ENCODE results near the gene SLC49A3. TPM values are rescaled to one million over a fixed set of nuclear protein-coding genes. Genes with fewer than 3 reads are reported as not detected.
A peak's percentile ranks its signal among the peaks of the same experiment; 100 is the strongest.

The SLC49A3 gene
- total and polyA plus RNA-seq, 10 of the 15 experiments (the other 5 are each of a cell fraction or from before 2014, with no cell fraction given), result 0.09 to 0.85 (median 0.18) TPM; not detected in 4

DNA sequence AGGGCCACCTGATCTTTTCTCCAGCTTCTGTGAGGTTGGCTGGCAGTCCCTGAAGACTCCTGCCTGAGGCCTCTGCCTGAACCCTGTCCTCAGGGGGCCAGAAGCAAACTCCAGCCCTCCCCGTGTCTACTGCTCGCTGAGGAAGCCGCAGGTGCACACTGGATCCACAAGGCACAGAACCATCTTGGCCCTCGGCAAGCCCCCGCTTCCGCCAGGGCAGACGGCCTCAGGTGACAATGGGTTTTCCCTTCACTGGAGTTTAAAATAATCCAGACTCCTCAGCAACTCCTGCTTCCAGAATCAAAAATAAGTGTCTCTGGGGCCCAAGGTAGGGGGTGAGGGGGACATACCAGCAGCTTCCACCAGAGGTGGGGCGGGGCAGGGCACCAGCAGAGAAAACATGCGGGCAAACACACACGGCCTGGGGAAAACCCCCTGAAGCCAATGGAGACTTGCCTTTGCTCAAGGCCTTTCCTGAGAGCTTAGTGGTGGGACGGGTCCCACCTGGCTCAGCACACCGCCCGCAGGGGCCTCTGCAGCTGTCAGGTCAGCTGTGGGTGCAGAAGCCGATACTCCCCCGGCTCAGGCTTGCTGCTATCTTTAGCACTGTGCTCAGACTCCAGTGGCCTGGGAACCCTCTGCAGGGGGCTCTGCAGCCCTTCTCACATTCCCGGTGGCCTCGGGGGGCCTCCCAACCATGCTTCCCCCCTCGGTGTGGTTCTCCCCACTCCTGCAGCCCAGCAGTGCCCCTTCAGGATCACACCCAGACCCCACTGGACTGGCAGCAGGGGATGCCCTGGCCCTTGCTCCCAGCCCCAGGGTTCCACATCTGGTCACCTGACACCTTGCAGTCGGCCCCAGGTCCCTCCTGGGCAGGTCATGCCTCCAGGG lies 12.7 kb downstream of the SLC49A3 start (continued):
- TF ChIP-seq NR2C2 (IDR thresholded peaks at IDR 0.05; ENCODE audit: borderline replicate concordance, control insufficient read depth, insufficient read length, low read depth) (no peak), ZSCAN29 (IDR thresholded peaks at IDR 0.05) (no peak), POU2F2 (IDR thresholded peaks at IDR 0.05; ENCODE audit: borderline replicate concordance, low read depth, low read length) (no peak), DPF2 (IDR thresholded peaks at IDR 0.05) (no peak), ZZZ3 (IDR thresholded peaks at IDR 0.05; ENCODE audit: control insufficient read depth, insufficient read length, low read depth) (no peak), ZNF24 (IDR thresholded peaks at IDR 0.05) (no peak), SUZ12 (IDR thresholded peaks at IDR 0.05; ENCODE audit: unreplicated experiment) (no peak), NBN (IDR thresholded peaks at IDR 0.05) (0 out of 2 replicates have a peak, but pooled peaks have one; percentile 62), ATF7 (IDR thresholded peaks at IDR 0.05; ENCODE audit: low read depth) (0 out of 2 replicates have a peak, but pooled peaks have one; percentile 19), NFXL1 (IDR thresholded peaks at IDR 0.05; ENCODE audit: borderline replicate concordance) (no peak), POLR2AphosphoS5 (IDR thresholded peaks at IDR 0.05; ENCODE audit: low read length) (peak; percentile 56), MXI1 (IDR thresholded peaks at IDR 0.05; ENCODE audit: low read depth, low read length) (0 out of 2 replicates have a peak, but pooled peaks have one; percentile 7), EZH2 (IDR thresholded peaks at IDR 0.05; ENCODE audit: borderline replicate concordance, control insufficient read depth, low read depth, low read length) (no peak), SIX5 (IDR thresholded peaks at IDR 0.05; ENCODE audit: low read depth, low read length, severe bottlenecking) (no peak)
- TF ChIP-seq, protein P1, sequence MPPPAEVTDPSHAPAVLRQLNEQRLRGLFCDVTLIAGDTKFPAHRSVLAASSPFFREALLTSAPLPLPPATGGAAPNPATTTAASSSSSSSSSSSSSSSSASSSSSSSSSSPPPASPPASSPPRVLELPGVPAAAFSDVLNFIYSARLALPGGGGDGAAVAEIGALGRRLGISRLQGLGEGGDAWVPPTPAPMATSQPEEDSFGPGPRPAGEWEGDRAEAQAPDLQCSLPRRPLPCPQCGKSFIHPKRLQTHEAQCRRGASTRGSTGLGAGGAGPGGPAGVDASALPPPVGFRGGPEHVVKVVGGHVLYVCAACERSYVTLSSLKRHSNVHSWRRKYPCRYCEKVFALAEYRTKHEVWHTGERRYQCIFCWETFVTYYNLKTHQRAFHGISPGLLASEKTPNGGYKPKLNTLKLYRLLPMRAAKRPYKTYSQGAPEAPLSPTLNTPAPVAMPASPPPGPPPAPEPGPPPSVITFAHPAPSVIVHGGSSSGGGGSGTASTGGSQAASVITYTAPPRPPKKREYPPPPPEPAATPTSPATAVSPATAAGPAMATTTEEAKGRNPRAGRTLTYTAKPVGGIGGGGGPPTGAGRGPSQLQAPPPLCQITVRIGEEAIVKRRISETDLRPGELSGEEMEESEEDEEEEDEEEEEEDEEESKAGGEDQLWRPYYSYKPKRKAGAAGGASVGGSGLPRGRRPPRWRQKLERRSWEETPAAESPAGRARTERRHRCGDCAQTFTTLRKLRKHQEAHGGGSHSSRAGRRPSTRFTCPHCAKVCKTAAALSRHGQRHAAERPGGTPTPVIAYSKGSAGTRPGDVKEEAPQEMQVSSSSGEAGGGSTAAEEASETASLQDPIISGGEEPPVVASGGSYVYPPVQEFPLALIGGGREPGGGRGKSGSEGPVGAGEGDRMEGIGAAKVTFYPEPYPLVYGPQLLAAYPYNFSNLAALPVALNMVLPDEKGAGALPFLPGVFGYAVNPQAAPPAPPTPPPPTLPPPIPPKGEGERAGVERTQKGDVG (CRISPR knock-in tag; IDR thresholded peaks at IDR 0.05), result 0 out of 2 replicates have a peak, but pooled peaks have one; percentile 50
- TF ChIP-seq, protein P2, sequence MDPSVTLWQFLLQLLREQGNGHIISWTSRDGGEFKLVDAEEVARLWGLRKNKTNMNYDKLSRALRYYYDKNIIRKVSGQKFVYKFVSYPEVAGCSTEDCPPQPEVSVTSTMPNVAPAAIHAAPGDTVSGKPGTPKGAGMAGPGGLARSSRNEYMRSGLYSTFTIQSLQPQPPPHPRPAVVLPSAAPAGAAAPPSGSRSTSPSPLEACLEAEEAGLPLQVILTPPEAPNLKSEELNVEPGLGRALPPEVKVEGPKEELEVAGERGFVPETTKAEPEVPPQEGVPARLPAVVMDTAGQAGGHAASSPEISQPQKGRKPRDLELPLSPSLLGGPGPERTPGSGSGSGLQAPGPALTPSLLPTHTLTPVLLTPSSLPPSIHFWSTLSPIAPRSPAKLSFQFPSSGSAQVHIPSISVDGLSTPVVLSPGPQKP (IDR thresholded peaks at IDR 0.05; ENCODE audit: low read depth, low read length), result no peak
- TF ChIP-seq, protein P3, sequence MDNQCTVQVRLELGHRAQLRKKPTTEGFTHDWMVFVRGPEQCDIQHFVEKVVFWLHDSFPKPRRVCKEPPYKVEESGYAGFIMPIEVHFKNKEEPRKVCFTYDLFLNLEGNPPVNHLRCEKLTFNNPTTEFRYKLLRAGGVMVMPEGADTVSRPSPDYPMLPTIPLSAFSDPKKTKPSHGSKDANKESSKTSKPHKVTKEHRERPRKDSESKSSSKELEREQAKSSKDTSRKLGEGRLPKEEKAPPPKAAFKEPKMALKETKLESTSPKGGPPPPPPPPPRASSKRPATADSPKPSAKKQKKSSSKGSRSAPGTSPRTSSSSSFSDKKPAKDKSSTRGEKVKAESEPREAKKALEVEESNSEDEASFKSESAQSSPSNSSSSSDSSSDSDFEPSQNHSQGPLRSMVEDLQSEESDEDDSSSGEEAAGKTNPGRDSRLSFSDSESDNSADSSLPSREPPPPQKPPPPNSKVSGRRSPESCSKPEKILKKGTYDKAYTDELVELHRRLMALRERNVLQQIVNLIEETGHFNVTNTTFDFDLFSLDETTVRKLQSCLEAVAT (IDR thresholded peaks at IDR 0.05), result 0 out of 2 replicates have a peak, but pooled peaks have one; percentile 32
- TF ChIP-seq, protein P4, sequence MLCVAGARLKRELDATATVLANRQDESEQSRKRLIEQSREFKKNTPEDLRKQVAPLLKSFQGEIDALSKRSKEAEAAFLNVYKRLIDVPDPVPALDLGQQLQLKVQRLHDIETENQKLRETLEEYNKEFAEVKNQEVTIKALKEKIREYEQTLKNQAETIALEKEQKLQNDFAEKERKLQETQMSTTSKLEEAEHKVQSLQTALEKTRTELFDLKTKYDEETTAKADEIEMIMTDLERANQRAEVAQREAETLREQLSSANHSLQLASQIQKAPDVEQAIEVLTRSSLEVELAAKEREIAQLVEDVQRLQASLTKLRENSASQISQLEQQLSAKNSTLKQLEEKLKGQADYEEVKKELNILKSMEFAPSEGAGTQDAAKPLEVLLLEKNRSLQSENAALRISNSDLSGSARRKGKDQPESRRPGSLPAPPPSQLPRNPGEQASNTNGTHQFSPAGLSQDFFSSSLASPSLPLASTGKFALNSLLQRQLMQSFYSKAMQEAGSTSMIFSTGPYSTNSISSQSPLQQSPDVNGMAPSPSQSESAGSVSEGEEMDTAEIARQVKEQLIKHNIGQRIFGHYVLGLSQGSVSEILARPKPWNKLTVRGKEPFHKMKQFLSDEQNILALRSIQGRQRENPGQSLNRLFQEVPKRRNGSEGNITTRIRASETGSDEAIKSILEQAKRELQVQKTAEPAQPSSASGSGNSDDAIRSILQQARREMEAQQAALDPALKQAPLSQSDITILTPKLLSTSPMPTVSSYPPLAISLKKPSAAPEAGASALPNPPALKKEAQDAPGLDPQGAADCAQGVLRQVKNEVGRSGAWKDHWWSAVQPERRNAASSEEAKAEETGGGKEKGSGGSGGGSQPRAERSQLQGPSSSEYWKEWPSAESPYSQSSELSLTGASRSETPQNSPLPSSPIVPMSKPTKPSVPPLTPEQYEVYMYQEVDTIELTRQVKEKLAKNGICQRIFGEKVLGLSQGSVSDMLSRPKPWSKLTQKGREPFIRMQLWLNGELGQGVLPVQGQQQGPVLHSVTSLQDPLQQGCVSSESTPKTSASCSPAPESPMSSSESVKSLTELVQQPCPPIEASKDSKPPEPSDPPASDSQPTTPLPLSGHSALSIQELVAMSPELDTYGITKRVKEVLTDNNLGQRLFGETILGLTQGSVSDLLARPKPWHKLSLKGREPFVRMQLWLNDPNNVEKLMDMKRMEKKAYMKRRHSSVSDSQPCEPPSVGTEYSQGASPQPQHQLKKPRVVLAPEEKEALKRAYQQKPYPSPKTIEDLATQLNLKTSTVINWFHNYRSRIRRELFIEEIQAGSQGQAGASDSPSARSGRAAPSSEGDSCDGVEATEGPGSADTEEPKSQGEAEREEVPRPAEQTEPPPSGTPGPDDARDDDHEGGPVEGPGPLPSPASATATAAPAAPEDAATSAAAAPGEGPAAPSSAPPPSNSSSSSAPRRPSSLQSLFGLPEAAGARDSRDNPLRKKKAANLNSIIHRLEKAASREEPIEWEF (IDR thresholded peaks at IDR 0.05; ENCODE audit: insufficient replicate concordance, low read depth, low read length), result no peak

Measured in GM12878 (cell line).